ENCODE measurements around the gene TMEM179.
"Not testable (repeated sequence)": the region's sequence is repeated elsewhere in the genome, so short reads cannot be mapped to it uniquely, and the experiment has no call there.

TMEM179 gene

GRCh38 chr14:104644091-104644635 lies 39.6 kb upstream of the TMEM179 start:
- no peaks in the 10 kb centered on the region for H3K36me3 ChIP-seq (ENCODE audit: control insufficient read depth in 1 of 2, insufficient read depth in 2 of 2, low read length in 2 of 2)

GRCh38 chr14:104643306-104643705 lies 38.7 kb upstream of the TMEM179 start:
- Histone ChIP-seq H3K4me3 (ENCODE audit: low read depth in 1 of 2, low read length in 2 of 2) (no peak overlapping the region), H3K9me3 (ENCODE audit: control insufficient read depth in 1 of 2, low read length in 2 of 2) (peaks cover 0 to 5% of the 10 kb centered on the region in 2 donors), H3K27ac (ENCODE audit: low read length) (no peak overlapping the region), H3K4me1 (ENCODE audit: control insufficient read depth in 1 of 2, insufficient read depth in 2 of 2, low read length in 2 of 2) (no peaks in the 10 kb centered on the region), H3K27me3 (ENCODE audit: low read depth, low read length) (no peaks in the 10 kb centered on the region), H3K36me3 (ENCODE audit: control insufficient read depth in 1 of 2, insufficient read depth in 2 of 2, low read length in 2 of 2) (no peaks in the 10 kb centered on the region)

More at GRCh38 chr14:104644091-104644635, 39.6 kb upstream of the TMEM179 start:
- Histone ChIP-seq H3K27ac (ENCODE audit: low read length) (no peak overlapping the region), H3K27me3 (ENCODE audit: low read depth, low read length) (no peaks in the 10 kb centered on the region), H3K4me1 (ENCODE audit: control insufficient read depth in 1 of 2, insufficient read depth in 2 of 2, low read length in 2 of 2) (no peaks in the 10 kb centered on the region), H3K4me3 (ENCODE audit: low read depth in 1 of 2, low read length in 2 of 2) (no peak overlapping the region), H3K9me3 (ENCODE audit: control insufficient read depth in 1 of 2, low read length in 2 of 2) (peaks cover 0 to 5% of the 10 kb centered on the region in 2 donors)

GRCh38 chr14:104642540-104642868 lies 37.9 kb upstream of the TMEM179 start:
- H3K36me3 ChIP-seq (ENCODE audit: control insufficient read depth in 1 of 2, insufficient read depth in 2 of 2, low read length in 2 of 2): no peaks in the 10 kb centered on the region
- no peak overlapping the region for H3K27ac ChIP-seq (ENCODE audit: low read length)
- H3K27me3 ChIP-seq (ENCODE audit: low read depth, low read length): no peaks in the 10 kb centered on the region
- no peak overlapping the region for H3K4me3 ChIP-seq (ENCODE audit: low read depth in 1 of 2, low read length in 2 of 2)
- H3K4me1 ChIP-seq (ENCODE audit: control insufficient read depth in 1 of 2, insufficient read depth in 2 of 2, low read length in 2 of 2): no peaks in the 10 kb centered on the region
- H3K9me3 ChIP-seq (ENCODE audit: control insufficient read depth in 1 of 2, low read length in 2 of 2): peaks cover 0 to 5% of the 10 kb centered on the region in 2 donors

- peaks cover 0 to 5% of the 10 kb centered on the region in 2 donors for H3K9me3 ChIP-seq (ENCODE audit: control insufficient read depth in 1 of 2, low read length in 2 of 2)
- H3K4me1 ChIP-seq (ENCODE audit: control insufficient read depth in 1 of 2, insufficient read depth in 2 of 2, low read length in 2 of 2): no peaks in the 10 kb centered on the region
- H3K36me3 ChIP-seq (ENCODE audit: control insufficient read depth in 1 of 2, insufficient read depth in 2 of 2, low read length in 2 of 2): no peaks in the 10 kb centered on the region
- H3K27me3 ChIP-seq (ENCODE audit: low read depth, low read length): no peaks in the 10 kb centered on the region
- no peak overlapping the region for H3K4me3 ChIP-seq (ENCODE audit: low read depth in 1 of 2, low read length in 2 of 2)
- H3K27ac ChIP-seq (ENCODE audit: low read length): no peak overlapping the region
Measured at GRCh38 chr14:104641753-104642539, 37.4 kb upstream of the TMEM179 start.

GRCh38 chr14:104640681-104641080 lies 36.1 kb upstream of the TMEM179 start:
- Histone ChIP-seq H3K36me3 (ENCODE audit: control insufficient read depth in 1 of 2, insufficient read depth in 2 of 2, low read length in 2 of 2) (no peaks in the 10 kb centered on the region), H3K9me3 (ENCODE audit: control insufficient read depth in 1 of 2, low read length in 2 of 2) (peaks cover 0 to 5% of the 10 kb centered on the region in 2 donors), H3K27ac (ENCODE audit: low read length) (no peak overlapping the region), H3K4me3 (ENCODE audit: low read depth in 1 of 2, low read length in 2 of 2) (no peak overlapping the region), H3K27me3 (ENCODE audit: low read depth, low read length) (no peaks in the 10 kb centered on the region), H3K4me1 (ENCODE audit: control insufficient read depth in 1 of 2, insufficient read depth in 2 of 2, low read length in 2 of 2) (no peaks in the 10 kb centered on the region)

GRCh38 chr14:104639885-104640548 lies 35.4 kb upstream of the TMEM179 start:
- H3K36me3 ChIP-seq (ENCODE audit: control insufficient read depth in 1 of 2, insufficient read depth in 2 of 2, low read length in 2 of 2): no peaks in the 10 kb centered on the region
- H3K27me3 ChIP-seq (ENCODE audit: low read depth, low read length): no peaks in the 10 kb centered on the region
- H3K4me1 ChIP-seq (ENCODE audit: control insufficient read depth in 1 of 2, insufficient read depth in 2 of 2, low read length in 2 of 2): no peaks in the 10 kb centered on the region
- peaks cover 0 to under 1% of the 10 kb centered on the region in 2 donors for H3K9me3 ChIP-seq (ENCODE audit: control insufficient read depth in 1 of 2, low read length in 2 of 2)
- H3K4me3 ChIP-seq (ENCODE audit: low read depth in 1 of 2, low read length in 2 of 2): no peak overlapping the region
- H3K27ac ChIP-seq (ENCODE audit: low read length): no peak overlapping the region

GRCh38 chr14:104639471-104639870 lies 34.9 kb upstream of the TMEM179 start:
- H3K4me3 ChIP-seq (ENCODE audit: low read depth in 1 of 2, low read length in 2 of 2): no peak overlapping the region
- no peaks in the 10 kb centered on the region for H3K27me3 ChIP-seq (ENCODE audit: low read depth, low read length)
- no peaks in the 10 kb centered on the region for H3K4me1 ChIP-seq (ENCODE audit: control insufficient read depth in 1 of 2, insufficient read depth in 2 of 2, low read length in 2 of 2)
- H3K9me3 ChIP-seq (ENCODE audit: control insufficient read depth in 1 of 2, low read length in 2 of 2): no peaks in the 10 kb centered on the region
- H3K36me3 ChIP-seq (ENCODE audit: control insufficient read depth in 1 of 2, insufficient read depth in 2 of 2, low read length in 2 of 2): no peaks in the 10 kb centered on the region
- no peak overlapping the region for H3K27ac ChIP-seq (ENCODE audit: low read length)

- Histone ChIP-seq H3K27me3 (ENCODE audit: low read depth, low read length) (no peaks in the 10 kb centered on the region), H3K27ac (ENCODE audit: low read length) (no peak overlapping the region), H3K4me1 (ENCODE audit: control insufficient read depth in 1 of 2, insufficient read depth in 2 of 2, low read length in 2 of 2) (no peaks in the 10 kb centered on the region), H3K9me3 (ENCODE audit: control insufficient read depth in 1 of 2, low read length in 2 of 2) (no peaks in the 10 kb centered on the region), H3K4me3 (ENCODE audit: low read depth in 1 of 2, low read length in 2 of 2) (no peak overlapping the region), H3K36me3 (ENCODE audit: control insufficient read depth in 1 of 2, insufficient read depth in 2 of 2, low read length in 2 of 2) (no peaks in the 10 kb centered on the region)
Measured at GRCh38 chr14:104638927-104639450, 34.4 kb upstream of the TMEM179 start.

- no peaks in the 10 kb centered on the region for H3K27me3 ChIP-seq (ENCODE audit: low read depth, low read length)
- H3K36me3 ChIP-seq (ENCODE audit: control insufficient read depth in 1 of 2, insufficient read depth in 2 of 2, low read length in 2 of 2): no peaks in the 10 kb centered on the region
- no peak overlapping the region for H3K27ac ChIP-seq (ENCODE audit: low read length)
- H3K4me3 ChIP-seq (ENCODE audit: low read depth in 1 of 2, low read length in 2 of 2): no peak overlapping the region
- no peaks in the 10 kb centered on the region for H3K4me1 ChIP-seq (ENCODE audit: control insufficient read depth in 1 of 2, insufficient read depth in 2 of 2, low read length in 2 of 2)
- H3K9me3 ChIP-seq (ENCODE audit: control insufficient read depth in 1 of 2, low read length in 2 of 2): no peaks in the 10 kb centered on the region
Measured at GRCh38 chr14:104638190-104638589, 33.6 kb upstream of the TMEM179 start.

GRCh38 chr14:104637546-104638003 lies 33.0 kb upstream of the TMEM179 start:
- H3K9me3 ChIP-seq (ENCODE audit: control insufficient read depth in 1 of 2, low read length in 2 of 2): no peaks in the 10 kb centered on the region
- H3K27ac ChIP-seq (ENCODE audit: low read length): no peak overlapping the region
- H3K36me3 ChIP-seq (ENCODE audit: control insufficient read depth in 1 of 2, insufficient read depth in 2 of 2, low read length in 2 of 2): no peaks in the 10 kb centered on the region
- H3K4me3 ChIP-seq (ENCODE audit: low read depth in 1 of 2, low read length in 2 of 2): no peak overlapping the region
- H3K4me1 ChIP-seq (ENCODE audit: control insufficient read depth in 1 of 2, insufficient read depth in 2 of 2, low read length in 2 of 2): no peaks in the 10 kb centered on the region
- no peaks in the 10 kb centered on the region for H3K27me3 ChIP-seq (ENCODE audit: low read depth, low read length)

- H3K4me3 ChIP-seq (ENCODE audit: low read depth in 1 of 2, low read length in 2 of 2); H3K9me3 ChIP-seq (ENCODE audit: control insufficient read depth in 1 of 2, low read length in 2 of 2); H3K36me3 ChIP-seq (ENCODE audit: control insufficient read depth in 1 of 2, insufficient read depth in 2 of 2, low read length in 2 of 2); H3K27me3 ChIP-seq (ENCODE audit: low read depth, low read length); H3K4me1 ChIP-seq (ENCODE audit: control insufficient read depth in 1 of 2, insufficient read depth in 2 of 2, low read length in 2 of 2); H3K27ac ChIP-seq (ENCODE audit: low read length): not testable (repeated sequence)
Measured at GRCh38 chr14:104636846-104637545, 32.4 kb upstream of the TMEM179 start.

Data from muscle layer of duodenum (tissue), 2 donors.